Stimulated activated naive CD8-positive, alpha-beta T cell treated with anti-CD3 and anti-CD28 coated beads, Interleukin-15, Interleukin-2, amounts not matched to agents 100 ng/mL and 50 ng/mL, for 24 hours (primary cell): ENCODE measurements around the gene S100A6.
"Not testable (repeated sequence)": the region's sequence is repeated elsewhere in the genome, so short reads cannot be mapped to it uniquely, and the experiment has no call there.

Experiments used
- H3K27ac Mint-ChIP-seq: one replicate; pipeline ENCODE4 v1.8.0; 2021; ENCODE audit warnings: mild to moderate bottlenecking, mixed read lengths
- H3K27me3 Mint-ChIP-seq: one replicate; pipeline ENCODE4 v1.8.0; 2021; ENCODE audit warnings: mixed read lengths
- H3K36me3 Mint-ChIP-seq: one replicate; pipeline ENCODE4 v1.8.0; 2021; ENCODE audit warnings: low read depth, mixed read lengths
- H3K4me1 Mint-ChIP-seq: one replicate; pipeline ENCODE4 v1.8.0; 2021; ENCODE audit warnings: low read depth, mixed read lengths
- H3K4me3 Mint-ChIP-seq: one replicate; pipeline ENCODE4 v1.8.0; 2021; ENCODE audit warnings: mild to moderate bottlenecking, mixed read lengths
- H3K9me3 Mint-ChIP-seq: one replicate; pipeline ENCODE4 v1.8.0; 2021; ENCODE audit warnings: mixed read lengths

Gene S100A6

DNA sequence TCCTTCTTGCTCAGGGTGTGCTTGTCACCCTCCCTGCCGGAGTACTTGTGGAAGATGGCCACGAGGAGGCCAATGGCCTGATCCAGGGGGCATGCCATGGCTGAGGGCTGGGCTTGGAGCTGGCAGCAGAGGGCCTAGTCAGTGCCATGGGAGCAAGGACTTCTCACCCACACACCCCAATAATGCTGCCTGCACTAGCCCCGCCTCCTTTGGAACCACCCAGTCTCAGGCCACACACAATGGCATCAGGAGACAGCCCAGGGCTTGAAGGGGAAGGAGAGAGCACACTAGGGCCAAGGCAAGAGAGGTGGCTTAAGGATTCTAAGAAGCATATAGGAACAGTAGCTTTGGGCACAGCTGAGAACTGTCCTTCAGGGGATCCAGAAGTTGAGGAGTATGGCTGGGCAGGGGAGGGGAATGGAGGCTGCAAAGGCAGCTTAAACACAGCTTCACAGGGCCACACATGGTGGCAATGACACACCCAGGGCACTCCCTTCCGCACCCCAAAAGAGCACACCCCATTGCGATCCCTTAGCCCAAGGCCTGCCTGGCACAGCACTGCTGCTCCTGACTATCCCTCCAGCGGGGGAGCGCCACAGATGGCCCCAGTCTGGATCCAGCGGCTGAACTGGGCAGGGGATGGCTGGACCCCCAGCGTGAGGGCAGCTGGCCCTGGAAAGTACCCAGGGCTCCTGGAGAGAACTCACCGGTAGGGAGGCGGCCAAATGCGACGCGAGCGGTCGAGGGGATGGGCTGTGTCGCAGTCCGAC, at the start of gene S100A6:
TSS of gene S100A6 (minus strand) at position 750 of the 770 bp plus-strand sequence. CDS start at position 98, 652 bp downstream.
- Mint-ChIP-seq H3K36me3 (peaks cover 15% of the 10 kb centered on the region), H3K27ac (peak within 1 kb of the TSS; percentile 98), H3K4me1 (peaks cover 79% of the 10 kb centered on the region), H3K4me3 (peak within 1 kb of the TSS; percentile 97), H3K9me3 (no peaks in the 10 kb centered on the region), H3K27me3 (no peaks in the 10 kb centered on the region)

DNA sequence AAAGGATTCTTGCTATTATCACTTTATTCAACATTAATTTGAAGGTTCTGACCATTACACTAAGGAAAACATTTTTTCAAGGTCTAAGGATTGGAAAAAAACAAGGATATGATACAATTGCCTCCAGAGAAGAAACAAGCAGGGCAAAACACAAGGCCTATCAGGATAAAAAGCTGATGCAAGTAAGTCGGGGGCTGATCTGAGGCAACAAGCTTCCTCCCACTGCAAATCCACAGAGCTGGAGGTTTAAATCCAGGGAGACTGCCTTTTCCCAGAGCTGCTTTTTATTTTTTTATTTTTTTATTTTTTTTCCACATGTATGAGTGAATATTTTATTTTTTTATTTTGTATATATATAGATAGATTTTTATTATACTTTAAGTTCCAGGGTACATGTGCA, 49.2 kb upstream of the S100A6 start:
- Mint-ChIP-seq H3K9me3 (no peaks in the 10 kb centered on the region), H3K36me3 (no peaks in the 10 kb centered on the region), H3K4me1 (no peaks in the 10 kb centered on the region)

DNA sequence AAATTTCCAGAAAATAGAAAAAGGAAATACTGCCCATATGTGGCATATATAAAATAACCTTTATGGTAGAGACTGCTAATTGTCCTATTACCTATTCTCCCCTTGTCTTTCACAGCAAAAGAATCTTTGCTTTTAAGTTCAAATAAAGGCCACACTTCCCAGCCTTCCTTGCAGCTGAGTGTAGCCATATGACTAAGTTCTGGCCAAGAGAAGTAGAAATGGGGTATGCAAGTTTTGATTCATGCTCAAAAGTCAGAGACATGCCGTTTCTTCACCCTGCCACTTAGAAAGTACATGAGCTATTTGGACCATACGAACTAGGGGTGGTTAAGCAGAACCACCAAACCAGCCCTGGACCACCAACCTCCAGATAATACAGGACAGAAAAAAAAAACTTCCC, 48.2 kb upstream of the S100A6 start:
- no peaks in the 10 kb centered on the region for H3K36me3 Mint-ChIP-seq
- H3K27ac Mint-ChIP-seq: no peak overlapping the region
- H3K4me1 Mint-ChIP-seq: no peaks in the 10 kb centered on the region
- H3K9me3 Mint-ChIP-seq: no peaks in the 10 kb centered on the region
- H3K4me3 Mint-ChIP-seq: no peak overlapping the region
- peaks cover 8% of the 10 kb centered on the region for H3K27me3 Mint-ChIP-seq

More for the DNA sequence above, 49.2 kb upstream of the S100A6 start:
- Mint-ChIP-seq H3K27me3 (no peaks in the 10 kb centered on the region), H3K27ac (no peak overlapping the region), H3K4me3 (no peak overlapping the region)

DNA sequence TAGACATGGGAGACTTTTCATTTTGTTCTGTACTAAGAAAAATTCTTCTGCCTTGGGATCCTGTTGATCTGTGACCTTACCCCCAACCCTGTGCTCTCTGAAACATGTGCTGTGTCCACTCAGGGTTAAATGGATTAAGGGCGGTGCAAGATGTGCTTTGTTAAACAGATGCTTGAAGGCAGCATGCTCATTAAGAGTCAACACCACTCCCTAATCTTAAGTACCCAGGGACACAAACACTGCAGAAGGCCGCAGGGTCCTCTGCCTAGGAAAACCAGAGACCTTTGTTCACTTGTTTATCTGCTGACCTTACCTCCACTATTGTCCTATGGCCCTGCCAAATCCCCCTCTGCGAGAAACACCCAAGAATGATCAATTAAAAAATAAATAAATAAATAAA, 47.7 kb upstream of the S100A6 start:
- not testable (repeated sequence) for H3K4me1 Mint-ChIP-seq, H3K4me3 Mint-ChIP-seq, H3K27ac Mint-ChIP-seq, H3K9me3 Mint-ChIP-seq, H3K36me3 Mint-ChIP-seq
- H3K27me3 Mint-ChIP-seq: peaks cover 12% of the 10 kb centered on the region

DNA sequence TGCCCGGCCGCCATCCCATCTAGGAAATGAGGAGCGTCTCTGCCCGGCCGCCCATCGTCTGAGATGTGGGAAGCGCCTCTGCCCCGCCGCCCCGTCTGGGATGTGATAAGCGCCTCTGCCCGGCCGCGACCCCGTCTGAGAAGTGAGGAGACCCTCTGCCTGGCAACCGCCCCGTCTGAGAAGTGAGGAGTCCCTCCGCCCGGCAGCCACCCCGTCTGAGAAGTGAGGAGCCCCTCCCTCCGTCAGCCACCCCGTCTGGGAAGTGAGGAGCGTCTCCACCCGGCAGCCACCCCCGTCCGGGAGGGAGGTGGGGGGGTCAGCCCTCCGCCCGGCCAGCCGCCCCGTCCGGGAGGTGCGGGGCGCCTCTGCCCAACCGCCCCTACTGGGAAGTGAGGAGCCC, 47.0 kb upstream of the S100A6 start:
- H3K36me3 Mint-ChIP-seq, H3K4me3 Mint-ChIP-seq, H3K4me1 Mint-ChIP-seq, H3K27ac Mint-ChIP-seq, H3K9me3 Mint-ChIP-seq: not testable (repeated sequence)
- peaks cover 19% of the 10 kb centered on the region for H3K27me3 Mint-ChIP-seq

DNA sequence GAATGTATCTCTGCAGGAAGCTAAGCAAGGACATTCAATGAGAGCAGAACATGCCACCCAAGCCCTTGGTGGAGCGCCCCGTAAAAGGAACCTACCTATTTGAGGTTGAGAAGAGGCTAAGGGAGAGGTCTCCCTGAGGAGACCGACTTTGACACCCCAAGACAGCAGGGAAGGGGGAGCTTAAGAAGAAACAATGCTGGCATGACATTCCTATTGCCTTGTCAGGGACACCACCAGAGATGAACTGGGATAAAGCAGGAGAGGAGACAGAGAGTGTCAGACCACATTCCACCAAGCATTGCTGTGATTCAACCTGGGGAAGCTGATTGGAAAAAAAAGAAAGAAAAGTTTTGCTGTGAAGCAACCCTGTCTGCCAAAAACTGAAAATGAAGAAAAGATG, 43.1 kb upstream of the S100A6 start:
- H3K4me1 Mint-ChIP-seq: no peaks in the 10 kb centered on the region
- H3K4me3 Mint-ChIP-seq: no peak overlapping the region
- no peaks in the 10 kb centered on the region for H3K9me3 Mint-ChIP-seq
- no peak overlapping the region for H3K27ac Mint-ChIP-seq
- H3K36me3 Mint-ChIP-seq: no peaks in the 10 kb centered on the region
- peaks cover 30% of the 10 kb centered on the region for H3K27me3 Mint-ChIP-seq

DNA sequence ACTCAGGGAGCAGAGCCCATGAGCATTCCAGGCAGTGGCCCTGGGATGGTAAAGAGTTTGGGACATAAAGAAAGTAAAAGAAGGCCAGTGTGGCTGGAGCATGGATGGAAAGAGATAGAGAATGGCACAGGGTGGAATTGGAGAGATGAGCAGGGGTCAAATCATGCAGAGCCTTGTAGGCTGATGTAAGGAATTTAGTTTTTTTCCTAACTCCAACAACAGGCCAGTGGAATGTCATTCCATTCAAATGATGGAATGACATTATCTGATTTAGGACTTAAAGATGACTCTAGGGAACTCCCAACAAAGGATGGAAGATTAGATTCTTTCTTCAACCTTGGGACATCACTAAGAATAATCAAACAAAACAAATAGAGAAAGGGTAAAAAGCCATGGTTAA, 42.7 kb upstream of the S100A6 start:
- H3K4me1 Mint-ChIP-seq: peaks cover 2% of the 10 kb centered on the region
- no peak overlapping the region for H3K27ac Mint-ChIP-seq
- H3K36me3 Mint-ChIP-seq: no peaks in the 10 kb centered on the region
- H3K27me3 Mint-ChIP-seq: peaks cover 30% of the 10 kb centered on the region
- no peaks in the 10 kb centered on the region for H3K9me3 Mint-ChIP-seq
- no peak overlapping the region for H3K4me3 Mint-ChIP-seq

DNA sequence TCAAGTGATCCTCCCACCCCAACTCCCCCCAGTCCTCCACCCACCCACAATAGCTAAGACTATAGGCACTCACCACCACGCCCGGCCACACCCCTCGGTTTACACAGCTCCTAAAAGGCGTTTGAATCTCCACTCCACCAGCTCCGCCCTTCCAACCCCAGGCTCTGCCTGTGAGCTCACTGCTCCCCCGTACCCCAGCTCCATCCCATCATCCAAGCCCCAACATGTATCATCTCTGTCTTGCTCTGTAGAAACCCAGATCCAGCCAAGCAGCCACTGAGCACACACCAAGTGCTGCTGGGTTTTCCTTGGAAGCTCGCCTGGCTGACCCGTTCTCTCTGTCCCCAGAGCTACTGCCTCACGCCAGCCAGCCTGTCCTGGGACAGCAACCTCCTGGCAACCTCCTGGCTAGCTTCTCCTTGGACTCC, 41.8 kb upstream of the S100A6 start:
- H3K9me3 Mint-ChIP-seq: no peaks in the 10 kb centered on the region
- H3K4me3 Mint-ChIP-seq: no peak overlapping the region
- no peak overlapping the region for H3K27ac Mint-ChIP-seq
- peaks cover 10% of the 10 kb centered on the region for H3K4me1 Mint-ChIP-seq
- peaks cover 30% of the 10 kb centered on the region for H3K27me3 Mint-ChIP-seq
- H3K36me3 Mint-ChIP-seq: no peaks in the 10 kb centered on the region

DNA sequence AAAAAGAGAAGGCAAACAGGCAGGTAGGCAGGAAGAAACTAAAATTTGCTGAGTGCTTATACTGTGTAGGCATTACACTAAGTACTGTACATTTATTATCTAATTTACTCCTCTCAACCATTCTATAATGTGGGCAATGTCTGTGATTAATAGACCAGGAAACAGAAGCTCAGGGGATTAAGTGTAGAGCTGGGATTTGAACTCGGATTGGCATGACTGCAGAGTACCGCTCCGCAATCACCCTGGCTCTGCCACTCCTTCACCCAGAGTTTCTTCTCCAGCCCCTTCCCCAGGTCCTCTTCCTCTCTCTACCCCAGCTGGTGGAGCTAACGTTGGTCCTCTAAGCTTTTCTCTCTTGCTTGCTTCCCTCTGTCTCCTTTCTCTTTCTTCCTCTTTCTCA, 41.3 kb upstream of the S100A6 start:
- Mint-ChIP-seq H3K36me3 (no peaks in the 10 kb centered on the region), H3K27ac (no peak overlapping the region), H3K27me3 (peaks cover 30% of the 10 kb centered on the region), H3K9me3 (no peaks in the 10 kb centered on the region), H3K4me3 (no peak overlapping the region), H3K4me1 (peaks cover 15% of the 10 kb centered on the region)

DNA sequence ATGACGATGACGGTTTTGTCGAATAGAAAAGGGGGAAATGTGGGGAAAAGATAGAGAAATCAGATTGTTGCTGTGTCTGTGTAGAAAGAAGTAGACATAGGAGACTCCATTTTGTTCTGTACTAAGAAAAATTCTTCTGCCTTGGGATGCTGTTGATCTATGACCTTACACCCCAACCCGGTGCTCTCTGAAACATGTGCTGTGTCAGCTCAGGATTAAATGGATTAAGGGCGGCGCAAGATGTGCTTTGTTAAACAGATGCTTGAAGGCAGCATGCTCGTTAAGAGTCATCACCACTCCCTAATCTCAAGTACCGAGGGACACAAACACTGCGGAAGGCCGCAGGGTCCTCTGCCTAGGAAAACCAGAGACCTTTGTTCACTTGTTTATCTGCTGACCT, 39.7 kb upstream of the S100A6 start:
- not testable (repeated sequence) for H3K4me3 Mint-ChIP-seq, H3K9me3 Mint-ChIP-seq, H3K36me3 Mint-ChIP-seq, H3K27ac Mint-ChIP-seq
- Mint-ChIP-seq H3K27me3 (peaks cover 36% of the 10 kb centered on the region), H3K4me1 (peaks cover 28% of the 10 kb centered on the region)

DNA sequence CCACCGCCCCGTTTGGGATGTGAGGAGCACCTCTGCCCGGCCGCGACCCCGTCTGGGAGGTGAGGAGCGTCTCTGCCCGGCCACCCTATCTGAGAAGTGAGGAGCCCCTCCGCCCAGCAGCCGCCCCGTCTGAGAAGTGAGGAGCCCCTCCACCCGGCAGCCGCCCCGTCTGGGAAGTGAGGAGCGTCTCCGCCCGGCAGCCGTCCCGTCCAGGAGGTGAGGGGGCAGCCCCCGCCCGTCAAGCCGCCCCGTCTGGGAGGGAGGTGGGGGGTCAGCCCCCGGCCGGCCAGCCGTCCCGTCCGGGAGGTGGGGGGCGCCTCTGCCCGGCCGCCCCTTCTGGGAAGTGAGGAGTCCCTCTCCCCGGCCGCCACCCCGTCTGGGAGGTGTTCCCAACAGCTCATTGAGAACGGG, 39.3 kb upstream of the S100A6 start:
- not testable (repeated sequence) for H3K36me3 Mint-ChIP-seq, H3K9me3 Mint-ChIP-seq, H3K27ac Mint-ChIP-seq, H3K4me3 Mint-ChIP-seq
- Mint-ChIP-seq H3K4me1 (peaks cover 29% of the 10 kb centered on the region), H3K27me3 (peaks cover 37% of the 10 kb centered on the region)

DNA sequence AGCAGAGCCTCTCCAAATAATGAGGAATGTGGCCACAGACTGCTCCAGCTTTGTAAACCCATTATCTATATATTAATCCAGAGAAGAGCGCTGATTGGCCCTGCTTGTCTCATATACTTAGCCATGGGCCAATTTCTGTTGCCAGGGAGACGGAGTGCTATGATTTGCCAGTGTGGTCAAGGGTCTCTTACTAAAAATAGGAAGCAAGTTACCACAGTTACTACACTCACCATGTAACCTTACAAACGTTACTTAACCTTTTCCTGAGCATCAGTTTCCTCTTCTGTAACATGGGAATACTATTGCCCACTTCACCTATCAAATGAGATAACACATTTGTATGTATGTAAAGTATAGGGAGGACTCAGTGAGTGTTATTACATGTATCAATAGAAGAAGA, 37.6 kb upstream of the S100A6 start:
- Mint-ChIP-seq H3K27me3 (peaks cover 23% of the 10 kb centered on the region), H3K36me3 (no peaks in the 10 kb centered on the region), H3K4me3 (no peak overlapping the region), H3K27ac (peak overlapping the region; percentile 85), H3K4me1 (peaks cover 43% of the 10 kb centered on the region), H3K9me3 (no peaks in the 10 kb centered on the region)

DNA sequence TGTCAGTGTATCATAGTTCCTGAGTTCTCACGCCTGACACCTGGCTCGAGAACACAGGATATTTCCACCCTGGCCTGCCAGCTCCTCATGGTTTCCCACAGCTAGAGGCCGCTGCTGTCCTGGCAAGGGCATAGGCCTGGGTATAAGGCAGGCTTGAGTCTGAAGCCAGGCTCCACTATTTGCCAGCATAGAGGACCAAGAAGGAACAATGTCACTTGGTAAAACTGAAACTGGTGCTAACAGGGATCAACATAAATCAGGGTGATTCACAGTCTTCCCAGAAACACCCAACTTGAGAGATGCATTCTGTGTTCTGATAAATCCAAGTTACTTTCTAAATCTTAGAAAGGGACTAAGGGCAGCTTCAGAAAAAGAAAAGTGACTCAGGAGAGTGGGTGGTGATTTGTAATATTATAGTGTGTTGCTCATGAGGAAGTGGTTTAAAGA, 36.8 kb upstream of the S100A6 start:
- no peaks in the 10 kb centered on the region for H3K36me3 Mint-ChIP-seq
- H3K27me3 Mint-ChIP-seq: peaks cover 16% of the 10 kb centered on the region
- H3K4me1 Mint-ChIP-seq: peaks cover 50% of the 10 kb centered on the region
- H3K27ac Mint-ChIP-seq: peak overlapping the region; percentile 85
- H3K4me3 Mint-ChIP-seq: no peak overlapping the region
- H3K9me3 Mint-ChIP-seq: no peaks in the 10 kb centered on the region

DNA sequence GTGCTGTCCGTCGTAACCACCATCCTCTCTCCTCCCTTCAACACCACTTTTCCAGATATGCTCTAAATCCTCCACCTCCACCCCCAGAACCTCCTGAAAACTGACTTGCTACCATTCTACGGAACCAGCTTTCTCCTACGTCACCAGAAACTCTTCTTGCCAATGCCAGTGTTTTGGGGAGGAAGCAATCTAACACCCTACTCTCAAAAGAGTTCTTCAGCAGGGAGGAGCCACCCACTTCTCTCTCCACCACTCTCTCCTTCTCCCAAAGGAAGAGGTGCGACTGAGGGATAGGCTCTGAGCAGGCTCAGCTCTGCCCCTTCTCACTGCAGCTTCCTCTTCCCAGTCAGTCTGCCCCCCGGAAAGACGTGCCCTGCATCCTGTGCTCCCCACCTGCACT, 35.9 kb upstream of the S100A6 start:
- H3K27me3 Mint-ChIP-seq: peaks cover 13% of the 10 kb centered on the region
- no peak overlapping the region for H3K4me3 Mint-ChIP-seq
- H3K9me3 Mint-ChIP-seq: no peaks in the 10 kb centered on the region
- H3K27ac Mint-ChIP-seq: no peak overlapping the region
- H3K4me1 Mint-ChIP-seq: peaks cover 58% of the 10 kb centered on the region
- no peaks in the 10 kb centered on the region for H3K36me3 Mint-ChIP-seq

DNA sequence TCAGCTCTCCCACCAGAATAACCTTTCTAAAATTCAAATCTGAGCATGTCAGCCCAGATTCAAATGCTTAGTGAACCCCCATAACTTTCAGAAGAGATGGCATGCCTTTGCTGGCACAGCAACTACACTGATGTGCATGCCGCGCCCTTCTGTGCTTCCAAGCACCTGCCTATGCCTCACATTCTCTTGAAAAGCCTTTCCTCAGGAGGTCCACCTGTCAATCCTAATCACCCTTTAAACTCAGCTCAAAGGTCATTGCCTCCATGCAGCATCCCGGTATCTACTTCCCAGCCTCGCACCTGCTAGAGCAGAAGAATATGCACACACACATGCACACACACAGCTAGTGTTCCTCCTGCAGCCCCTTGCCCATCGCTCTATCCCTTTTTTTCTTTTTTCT, 35.1 kb upstream of the S100A6 start:
- no peak overlapping the region for H3K4me3 Mint-ChIP-seq
- H3K27ac Mint-ChIP-seq: no peak overlapping the region
- no peaks in the 10 kb centered on the region for H3K9me3 Mint-ChIP-seq
- H3K27me3 Mint-ChIP-seq: peaks cover 7% of the 10 kb centered on the region
- no peaks in the 10 kb centered on the region for H3K36me3 Mint-ChIP-seq
- peaks cover 66% of the 10 kb centered on the region for H3K4me1 Mint-ChIP-seq

DNA sequence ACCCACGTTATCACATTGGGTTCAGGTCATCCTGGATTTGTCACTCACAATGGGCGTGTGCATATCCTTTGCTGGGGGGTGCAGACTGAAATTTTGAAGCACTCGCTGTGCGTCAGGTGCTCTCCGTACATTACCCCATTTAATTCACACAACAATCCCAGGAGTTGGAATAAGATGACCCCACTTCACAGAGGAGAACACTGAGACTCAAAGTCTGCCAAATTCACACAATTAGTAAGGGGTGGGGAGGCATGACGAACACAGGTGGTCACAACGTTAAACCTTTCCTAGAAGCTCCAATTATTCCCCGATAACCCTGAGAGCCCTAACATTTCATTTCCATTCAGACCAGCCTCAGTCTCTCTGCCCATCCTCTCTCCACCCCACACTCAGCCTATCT, 33.7 kb upstream of the S100A6 start:
- H3K4me1 Mint-ChIP-seq: peaks cover 78% of the 10 kb centered on the region
- H3K4me3 Mint-ChIP-seq: no peak overlapping the region
- no peak overlapping the region for H3K27ac Mint-ChIP-seq
- no peaks in the 10 kb centered on the region for H3K9me3 Mint-ChIP-seq
- peaks cover 7% of the 10 kb centered on the region for H3K27me3 Mint-ChIP-seq
- H3K36me3 Mint-ChIP-seq: no peaks in the 10 kb centered on the region
